Fibroblast of skin of right quadriceps (primary cell): ENCODE measurements around the gene CMIP.

Experiments
- DNase-seq: peaks from one replicate; pipeline ENCODE4 v3.0.0-alpha.2; 2013

CMIP gene

GRCh38 chr16:81497690-81498089, 53.1 kb downstream of the CMIP start:
- DNase-seq: no peak

- no peak for DNase-seq
These were observed 53.7 kb downstream of the CMIP start for GRCh38 chr16:81498351-81498750.

DNA sequence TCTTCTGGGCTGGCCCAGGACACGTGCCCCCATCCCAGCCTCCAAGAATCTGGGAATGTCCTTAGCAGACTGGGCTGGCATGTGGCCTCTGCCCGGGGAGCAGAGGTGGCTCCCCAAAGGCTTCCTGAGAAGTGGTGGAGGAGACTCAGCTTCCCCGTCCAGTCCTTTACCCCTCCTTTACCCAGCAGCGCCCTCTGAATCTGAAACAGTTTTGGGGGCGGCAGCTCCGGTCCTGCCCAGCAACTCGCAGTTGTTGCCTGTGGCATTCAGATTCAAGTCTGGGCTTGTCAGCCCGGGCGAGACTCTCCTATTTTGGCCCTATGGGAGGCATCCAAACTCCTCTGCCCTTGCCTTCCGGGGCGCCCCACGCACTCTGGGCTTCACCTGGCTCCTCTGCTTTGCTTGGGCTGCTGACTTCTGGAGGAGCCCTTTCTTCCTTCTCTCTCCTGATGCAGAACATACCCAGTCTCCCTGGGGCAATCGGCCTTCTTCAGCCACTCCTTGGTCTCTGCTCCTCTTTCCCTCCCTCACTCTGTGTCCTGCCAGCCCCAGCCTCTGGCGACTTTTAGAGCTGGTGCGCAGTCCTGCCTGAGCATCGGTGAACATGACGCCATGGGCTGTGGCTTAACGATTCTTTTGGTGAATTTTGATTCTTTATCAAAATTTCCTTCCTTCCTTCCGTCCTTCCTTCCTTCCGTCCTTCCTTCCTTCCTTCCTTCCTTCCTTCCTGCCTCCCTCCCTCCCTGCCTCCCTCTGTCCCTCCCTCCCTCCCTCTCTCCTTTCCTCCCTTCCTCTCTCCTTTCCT, 55.2 kb downstream of the CMIP start:
- no peak for DNase-seq

DNA sequence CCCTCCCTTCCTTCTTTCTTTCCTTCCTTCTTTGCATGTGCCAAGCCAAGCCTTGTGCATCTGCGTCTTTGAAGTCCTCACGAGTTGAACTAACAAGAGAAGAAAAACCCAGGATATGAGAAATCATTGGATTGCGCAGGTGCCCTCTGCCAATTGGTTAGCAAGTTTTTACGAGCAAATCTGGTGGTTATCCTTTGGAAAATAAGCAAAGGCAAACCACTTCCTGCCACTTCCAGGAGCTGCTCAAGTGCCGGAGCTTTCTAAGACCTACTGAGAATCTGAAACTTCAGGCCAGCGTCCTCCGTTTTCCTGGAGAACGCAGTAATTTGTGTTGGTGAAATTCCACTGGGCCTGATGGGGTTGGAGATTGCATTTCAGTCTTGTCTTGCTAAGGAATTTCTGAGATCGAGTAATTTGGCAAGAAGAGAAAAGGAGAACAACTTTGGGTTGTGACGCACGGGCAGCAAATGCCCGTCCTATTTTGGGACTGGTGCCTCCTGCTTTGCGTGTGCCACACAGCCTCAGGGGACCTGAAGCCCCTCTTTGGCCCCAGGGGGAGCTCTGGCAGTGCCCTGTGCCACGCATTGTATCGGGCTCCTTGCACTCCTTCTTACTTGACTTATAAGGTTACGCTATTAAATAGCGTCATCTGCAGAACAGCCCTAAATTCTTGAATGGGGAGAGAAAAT, 56.4 kb downstream of the CMIP start:
- DNase-seq: peak; percentile 53

- no peak for DNase-seq
These were observed 57.9 kb downstream of the CMIP start for GRCh38 chr16:81502396-81503070.

DNA sequence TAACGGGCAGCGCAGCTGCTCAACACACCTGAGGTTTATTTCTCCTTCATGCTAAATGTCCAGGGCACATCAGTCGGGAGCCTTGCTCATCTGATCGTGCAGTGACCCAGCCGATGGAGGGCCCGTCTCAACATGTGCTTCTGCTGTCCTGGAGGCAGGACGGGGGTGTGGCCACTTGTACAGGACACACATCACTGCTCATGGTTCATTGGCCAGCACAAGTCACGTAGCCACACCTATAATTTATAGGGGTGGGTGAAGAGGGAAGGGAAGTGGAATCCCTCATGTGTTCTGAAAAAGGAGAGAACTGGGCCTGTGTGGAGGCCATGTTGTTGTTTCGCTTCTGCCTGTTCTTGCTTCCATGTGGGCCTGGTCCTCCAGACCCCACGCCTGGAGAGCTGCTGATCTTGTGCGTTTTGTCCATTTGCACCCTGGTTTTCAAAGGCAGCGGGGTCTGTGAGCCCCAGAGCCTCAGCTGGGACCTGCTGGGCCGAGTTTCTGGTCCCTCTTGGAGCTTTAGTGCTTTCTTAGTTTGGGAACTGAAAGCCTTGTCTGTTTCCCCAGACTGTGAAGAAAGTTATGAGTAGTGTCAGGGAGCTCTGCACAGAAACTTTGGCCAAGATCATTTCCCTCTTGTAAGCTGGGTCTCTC, 60.5 kb downstream of the CMIP start:
- DNase-seq: no peak

- DNase-seq: no peak
These were observed 64.8 kb downstream of the CMIP start for GRCh38 chr16:81509404-81509803.

- DNase-seq: no peak
These were observed 65.4 kb downstream of the CMIP start for GRCh38 chr16:81510016-81510415.

DNA sequence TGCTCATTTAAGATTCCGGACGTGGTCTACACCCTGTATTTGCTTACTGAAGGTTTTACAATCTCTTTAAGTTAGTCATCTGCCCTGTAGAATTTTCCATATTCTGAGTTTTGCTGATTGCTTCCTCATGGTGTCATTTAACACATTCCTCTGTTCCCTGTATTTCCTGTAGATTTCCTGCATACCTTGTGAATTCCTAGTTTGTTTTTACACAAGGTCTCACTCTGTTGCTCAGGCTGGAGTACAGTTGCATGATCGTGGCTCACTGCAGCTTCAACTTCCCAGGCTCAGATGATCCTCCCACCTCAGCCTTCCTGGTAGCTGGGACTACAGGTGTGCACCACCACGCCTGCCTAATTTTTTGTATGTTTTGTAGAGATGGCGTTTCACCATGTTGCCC, 66.8 kb downstream of the CMIP start:
- DNase-seq: peak; percentile 87

- no peak for DNase-seq
These were observed 68.8 kb downstream of the CMIP start for GRCh38 chr16:81513204-81514040.

GRCh38 chr16:81514041-81514559, 69.5 kb downstream of the CMIP start:
- no peak for DNase-seq

- no peak for DNase-seq
These were observed 70.1 kb downstream of the CMIP start for GRCh38 chr16:81514568-81515258.

DNA sequence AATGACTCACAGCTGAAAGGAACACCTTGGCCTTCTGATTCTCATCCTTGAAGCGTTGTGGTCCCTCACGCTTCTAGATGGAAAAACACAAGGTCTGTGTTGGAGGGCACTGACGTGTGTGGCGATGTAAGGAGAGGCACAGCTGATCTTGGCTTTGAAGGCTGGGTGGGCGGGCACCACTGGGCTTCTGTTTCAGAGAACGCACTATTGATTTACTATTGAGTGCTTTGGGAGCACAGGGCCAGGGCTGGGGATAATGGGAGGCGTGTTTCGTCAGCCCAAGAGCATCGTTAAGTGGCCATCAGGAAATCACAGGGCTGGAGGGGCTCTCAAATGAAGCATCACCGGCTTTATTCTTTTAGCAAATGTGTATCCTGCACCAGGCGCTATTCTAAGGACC, 70.7 kb downstream of the CMIP start:
- no peak for DNase-seq

DNA sequence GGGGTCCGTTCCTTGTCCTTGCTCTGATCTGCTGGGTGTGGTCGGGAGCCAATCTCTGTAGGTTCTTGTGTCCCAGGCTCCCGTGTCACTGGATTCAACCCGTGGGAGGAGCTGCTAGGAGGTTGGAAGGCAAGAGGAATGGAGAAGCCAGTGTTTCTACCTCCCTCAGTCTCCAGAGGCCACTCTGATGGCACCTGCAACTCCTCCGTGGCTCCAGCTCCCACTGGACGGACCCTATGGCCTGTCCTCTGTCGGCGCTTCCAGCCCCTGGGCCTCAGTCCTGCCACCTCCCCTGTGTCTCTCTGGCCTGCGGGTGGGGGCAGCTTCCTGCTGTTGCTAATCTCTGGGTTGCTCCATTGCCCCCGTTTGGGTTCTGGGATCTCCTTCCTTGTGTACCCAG, 71.1 kb downstream of the CMIP start:
- DNase-seq: no peak

GRCh38 chr16:81516478-81517149, 72.0 kb downstream of the CMIP start:
- DNase-seq: no peak

- DNase-seq: no peak
These were observed 72.5 kb downstream of the CMIP start for GRCh38 chr16:81517150-81517499.

DNA sequence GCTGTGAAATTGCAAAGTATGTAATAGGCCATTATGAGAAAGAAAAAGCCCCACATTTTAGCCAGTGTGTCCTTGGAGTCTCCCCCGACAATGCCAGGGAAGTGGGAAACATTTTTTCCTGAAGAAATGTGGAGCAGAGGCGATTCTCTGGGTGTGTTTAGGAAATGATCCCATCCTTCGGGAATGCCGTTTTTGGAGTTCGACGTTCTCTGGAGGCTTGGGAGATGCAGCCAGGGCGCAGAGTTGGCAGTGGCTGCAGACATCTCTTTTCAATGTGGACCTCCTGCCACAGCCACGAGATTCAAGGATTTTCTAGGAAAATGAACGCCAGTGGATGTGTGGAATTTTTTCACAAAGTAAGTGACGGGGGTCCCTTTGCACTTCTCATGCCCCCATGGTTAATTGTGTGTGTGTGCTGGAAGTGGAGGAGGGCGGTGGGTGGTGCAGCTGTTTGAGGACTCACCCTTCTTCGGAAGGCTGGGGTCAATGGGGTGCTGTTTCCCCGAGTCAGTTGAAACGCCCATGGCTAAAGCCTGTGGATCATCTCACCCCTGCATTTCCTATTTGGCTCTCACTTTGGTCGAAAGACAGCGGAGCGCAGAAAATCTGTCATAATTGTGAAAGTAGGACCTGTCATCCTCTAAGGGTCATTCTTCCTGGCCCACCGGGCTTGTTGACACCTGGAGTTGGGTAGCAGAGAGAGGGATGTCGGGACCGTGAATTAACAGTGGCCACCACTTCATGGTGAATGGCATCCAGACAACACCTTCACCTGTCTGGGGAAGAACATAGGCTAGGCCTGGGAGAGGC, 73.2 kb downstream of the CMIP start:
- peak; percentile 77 for DNase-seq

DNA sequence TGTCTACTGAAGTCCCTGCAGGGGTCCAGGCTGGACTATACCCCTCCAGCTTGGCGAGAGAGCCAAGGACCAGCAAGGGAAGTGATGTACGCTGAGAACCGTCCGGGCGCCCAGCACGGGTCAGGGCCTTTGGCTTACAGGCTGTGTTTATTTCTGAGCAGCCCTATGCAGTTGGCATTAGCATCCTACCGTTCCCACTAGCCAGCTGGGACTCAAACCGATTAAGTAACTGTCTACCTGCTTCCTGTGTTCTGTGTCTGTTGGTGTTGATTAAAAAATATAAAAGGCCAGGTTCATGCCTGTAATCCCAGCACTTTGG, 73.8 kb downstream of the CMIP start:
- no peak for DNase-seq

GRCh38 chr16:81519301-81520150, 74.9 kb downstream of the CMIP start:
- no peak for DNase-seq

DNA sequence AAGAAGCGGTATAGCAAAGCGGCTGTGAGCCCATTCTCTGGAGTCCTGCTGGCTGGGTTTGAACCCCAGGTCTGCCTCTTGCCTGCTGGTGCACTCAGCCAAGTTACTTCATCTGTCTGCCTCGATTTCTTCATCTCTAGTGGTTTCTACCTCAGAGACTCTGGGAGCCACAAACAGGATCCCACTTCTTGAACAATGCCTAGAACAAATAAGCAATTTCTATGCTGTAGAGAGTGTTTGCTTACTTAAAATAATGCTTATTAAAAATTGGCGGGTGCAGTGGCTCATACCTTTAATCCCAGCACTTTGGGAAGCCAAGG, 75.5 kb downstream of the CMIP start:
- no peak for DNase-seq
